DMS114 treated with DMSO at 0.1 percent for 48 hours (cell line): ENCODE results near the gene ZNF580.

Experiments
- DNase-seq: peaks from one replicate; lab custom pipeline; 2025; ENCODE audit not compliant: unreplicated experiment; lab: John Stamatoyannopoulos, UW

Gene ZNF580

GRCh38 chr19:55622242-55622969, 18.4 kb upstream of the ZNF580 start:
- no peak for DNase-seq

- no peak for DNase-seq
Observed at GRCh38 chr19:55623130-55623529, 17.7 kb upstream of the ZNF580 start.

GRCh38 chr19:55623561-55623960, 17.2 kb upstream of the ZNF580 start:
- no peak for DNase-seq

GRCh38 chr19:55624109-55625003, 16.4 kb upstream of the ZNF580 start, which contains the start of gene ZNF784:
Gene ZNF784 (minus strand): TSS chr19:55624566. CDS start chr19:55624561, 5 bp downstream.
- peak; percentile 83 for DNase-seq

- no peak for DNase-seq
Observed at GRCh38 chr19:55625004-55625326, 15.8 kb upstream of the ZNF580 start.

- DNase-seq, result no peak
Observed at GRCh38 chr19:55626350-55626749, 14.5 kb upstream of the ZNF580 start.

GRCh38 chr19:55632463-55632834, 8.4 kb upstream of the ZNF580 start:
- DNase-seq, result peak; percentile 92

GRCh38 chr19:55633861-55634260, 6.9 kb upstream of the ZNF580 start:
- DNase-seq, result no peak

GRCh38 chr19:55635334-55635717, 5.5 kb upstream of the ZNF580 start:
- DNase-seq, result no peak

- no peak for DNase-seq
Observed at GRCh38 chr19:55635856-55636440, 4.9 kb upstream of the ZNF580 start.

- DNase-seq, result no peak
Observed at GRCh38 chr19:55636723-55637122, 4.1 kb upstream of the ZNF580 start.

- DNase-seq, result no peak
Observed at GRCh38 chr19:55637534-55637933, 3.3 kb upstream of the ZNF580 start.

GRCh38 chr19:55638864-55639359, 1.9 kb upstream of the ZNF580 start:
- DNase-seq, result no peak

- DNase-seq, result no peak
Observed at GRCh38 chr19:55640043-55640576, 692 bp upstream of the ZNF580 start.

- DNase-seq, result no peak
Observed at GRCh38 chr19:55641426-55642152, 787 bp downstream of the ZNF580 start.

GRCh38 chr19:55642153-55643002, 1.6 kb downstream of the ZNF580 start:
- no peak for DNase-seq

- peak; percentile 80 for DNase-seq
Observed at GRCh38 chr19:55643003-55643886, 2.4 kb downstream of the ZNF580 start, which contains the start of gene ZNF581. Gene ZNF581 (plus strand): TSS chr19:55643649. CDS start chr19:55644572, 923 bp downstream.

GRCh38 chr19:55643887-55644176, 3.0 kb downstream of the ZNF580 start:
- DNase-seq, result no peak
